Uterus (tissue), 4 donors: Measurements from ENCODE around the gene SIRT4. TPM values are rescaled to one million over a fixed set of nuclear protein-coding genes. Genes with fewer than 3 reads are reported as not detected.

Experiments used
- DNase-seq, 2 donors: peaks; one replicate each; pipeline ENCODE4 v3.0.0-alpha.2; 2019 to 2020
- H3K27ac ChIP-seq, 2 donors: fragments of 200-600 bp; sonication (generic); 1 replicate in 1 of 2; 2 replicates in 1 of 2; pipeline ENCODE4 v1.5.1; 2016 to 2018
- H3K27me3 ChIP-seq, 2 donors: fragments of 200-600 bp; sonication (generic); one replicate each; pipeline ENCODE4 v1.5.1; 2018 to 2019; ENCODE audit warnings: control low read depth in 1 of 2
- H3K36me3 ChIP-seq, 2 donors: fragments of 200-600 bp; sonication (generic); one replicate each; pipeline ENCODE4 v1.5.1; 2019; ENCODE audit warnings: control low read depth in 1 of 2
- H3K4me1 ChIP-seq, 2 donors: fragments of 200-600 bp; sonication (generic); one replicate each; pipeline ENCODE4 v1.5.1; 2018 to 2019; ENCODE audit warnings: control low read depth in 1 of 2
- H3K4me3 ChIP-seq, 2 donors: fragments of 200-600 bp; sonication (generic); 1 replicate in 1 of 2; 2 replicates in 1 of 2; pipeline ENCODE4 v1.5.1; 2018 to 2019; ENCODE audit warnings: mild to moderate bottlenecking in 1 of 2
- H3K9me3 ChIP-seq, 2 donors: fragments of 200-600 bp; sonication (generic); one replicate each; pipeline ENCODE4 v1.5.1; 2019; ENCODE audit warnings: control low read depth in 1 of 2
- POLR2A ChIP-seq, 2 donors: fragments of 450-650 bp; IDR thresholded peaks; one replicate each; pipeline ENCODE4 v1.6.1; 2016; ENCODE audit warnings: antibody characterized with exemption in 2 of 2, mild to moderate bottlenecking in 1 of 2, moderate library complexity in 1 of 2
- intact Hi-C: fragments of 100-400 bp; cut with DNase I; formaldehyde crosslinking; loops from one replicate; pipeline ENCODE4 v1.15.1; 2023; ENCODE audit warnings: low total_unique reads
- total RNA-seq, 4 donors: library from RNA; depleted of rRNA in 3 of 4; stranded (reverse); fragments of >200 nt in 3 of 4; gene quantifications; one replicate each; pipeline versions ENCODE4 v1.1.0 to v1.2.4, GENCODE V29; 2014 to 2023
- TF ChIP-seq, protein P1 (sequence below), 4 experiments: fragments of 200-600 bp in 2 of 4; fragments of 450-650 bp in 2 of 4; sonication (generic) in 2 of 4; IDR thresholded peaks; one replicate each; pipeline ENCODE4 v1.5.1; 2016 to 2019; ENCODE audit warnings: antibody characterized with exemption in 4 of 4, mild to moderate bottlenecking in 2 of 4, moderate library complexity in 1 of 4
- donor health status: DM: yes; HTN: yes; CAD: no.

SIRT4 gene
- total RNA-seq, 4 donors from 2014 or later = 1.2 to 4.1 (median 1.5) TPM; not detected in 1

DNA sequence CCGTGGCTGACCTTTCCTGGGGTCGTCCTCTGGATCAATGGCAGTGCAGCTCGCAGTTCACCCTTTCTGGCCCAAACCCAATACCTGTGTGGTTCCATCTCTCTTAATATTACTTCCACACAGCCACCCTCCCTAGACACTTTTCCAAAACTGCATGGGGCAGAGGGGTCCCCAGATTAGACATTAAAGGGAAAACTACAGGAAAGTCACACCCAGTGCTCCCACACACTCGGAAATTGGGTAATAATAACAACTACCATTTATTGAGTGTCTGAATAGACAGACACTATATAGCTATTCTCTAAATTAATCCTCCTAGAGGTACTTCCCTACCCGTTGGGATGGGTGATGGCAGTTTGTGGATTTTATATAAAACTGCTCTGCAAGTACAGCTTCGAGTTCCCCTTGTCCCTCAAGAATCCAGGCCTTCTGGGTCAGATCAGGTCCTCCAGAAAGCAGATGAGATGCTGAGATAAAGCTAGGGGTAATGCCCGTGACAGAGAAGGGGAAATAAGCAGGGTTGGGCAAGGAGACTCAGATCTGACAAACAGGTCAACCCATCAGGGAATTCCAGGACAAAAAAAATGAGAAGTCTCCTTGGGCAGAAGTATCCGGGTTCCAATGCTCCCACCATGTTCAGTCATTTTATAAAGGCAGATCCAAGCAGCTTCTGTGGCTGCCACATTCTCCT lies 35.8 kb upstream of the SIRT4 start:
- H3K4me3 ChIP-seq = no peak overlapping the region
- DNase-seq = no peak
- no peaks in the 10 kb centered on the region for H3K4me1 ChIP-seq
- no peaks in the 10 kb centered on the region for H3K27me3 ChIP-seq
- H3K9me3 ChIP-seq = no peaks in the 10 kb centered on the region
- peak overlapping the region; percentile 3 to 29 for H3K27ac ChIP-seq
- no peaks in the 10 kb centered on the region for H3K36me3 ChIP-seq
- intact Hi-C loops = no loop called here
- no peak for TF ChIP-seq POLR2A (IDR thresholded peaks at IDR 0.05)
- TF ChIP-seq, protein P1, sequence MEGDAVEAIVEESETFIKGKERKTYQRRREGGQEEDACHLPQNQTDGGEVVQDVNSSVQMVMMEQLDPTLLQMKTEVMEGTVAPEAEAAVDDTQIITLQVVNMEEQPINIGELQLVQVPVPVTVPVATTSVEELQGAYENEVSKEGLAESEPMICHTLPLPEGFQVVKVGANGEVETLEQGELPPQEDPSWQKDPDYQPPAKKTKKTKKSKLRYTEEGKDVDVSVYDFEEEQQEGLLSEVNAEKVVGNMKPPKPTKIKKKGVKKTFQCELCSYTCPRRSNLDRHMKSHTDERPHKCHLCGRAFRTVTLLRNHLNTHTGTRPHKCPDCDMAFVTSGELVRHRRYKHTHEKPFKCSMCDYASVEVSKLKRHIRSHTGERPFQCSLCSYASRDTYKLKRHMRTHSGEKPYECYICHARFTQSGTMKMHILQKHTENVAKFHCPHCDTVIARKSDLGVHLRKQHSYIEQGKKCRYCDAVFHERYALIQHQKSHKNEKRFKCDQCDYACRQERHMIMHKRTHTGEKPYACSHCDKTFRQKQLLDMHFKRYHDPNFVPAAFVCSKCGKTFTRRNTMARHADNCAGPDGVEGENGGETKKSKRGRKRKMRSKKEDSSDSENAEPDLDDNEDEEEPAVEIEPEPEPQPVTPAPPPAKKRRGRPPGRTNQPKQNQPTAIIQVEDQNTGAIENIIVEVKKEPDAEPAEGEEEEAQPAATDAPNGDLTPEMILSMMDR (IDR thresholded peaks at IDR 0.05) = no peak

DNA sequence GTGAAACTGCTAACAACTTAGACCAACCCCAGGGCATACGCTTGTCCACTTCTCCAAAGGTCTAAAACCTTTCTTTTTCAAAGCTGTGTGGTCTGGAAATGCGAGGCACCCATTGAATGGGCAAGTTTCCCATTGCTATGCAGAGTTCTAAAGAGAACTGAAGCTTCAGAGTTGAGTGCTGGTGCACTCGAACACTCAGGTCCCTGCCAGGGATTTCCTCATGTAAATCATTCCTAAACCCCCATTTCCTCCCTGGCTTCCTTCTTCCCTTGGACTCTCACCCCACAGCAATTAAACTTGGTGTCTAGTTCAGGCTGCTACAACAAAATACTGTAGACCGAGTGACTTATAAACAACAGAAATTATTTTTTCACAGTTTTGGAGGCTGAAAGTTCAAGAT lies 34.4 kb upstream of the SIRT4 start:
- Histone ChIP-seq H3K27ac (no peak overlapping the region), H3K9me3 (no peaks in the 10 kb centered on the region), H3K4me1 (no peaks in the 10 kb centered on the region), H3K27me3 (no peaks in the 10 kb centered on the region), H3K4me3 (no peak overlapping the region), H3K36me3 (no peaks in the 10 kb centered on the region)
- no peak for DNase-seq
- intact Hi-C loops = no loop called here
- TF ChIP-seq POLR2A (IDR thresholded peaks at IDR 0.05) = no peak
- TF ChIP-seq, protein P1 (IDR thresholded peaks at IDR 0.05) = no peak

DNA sequence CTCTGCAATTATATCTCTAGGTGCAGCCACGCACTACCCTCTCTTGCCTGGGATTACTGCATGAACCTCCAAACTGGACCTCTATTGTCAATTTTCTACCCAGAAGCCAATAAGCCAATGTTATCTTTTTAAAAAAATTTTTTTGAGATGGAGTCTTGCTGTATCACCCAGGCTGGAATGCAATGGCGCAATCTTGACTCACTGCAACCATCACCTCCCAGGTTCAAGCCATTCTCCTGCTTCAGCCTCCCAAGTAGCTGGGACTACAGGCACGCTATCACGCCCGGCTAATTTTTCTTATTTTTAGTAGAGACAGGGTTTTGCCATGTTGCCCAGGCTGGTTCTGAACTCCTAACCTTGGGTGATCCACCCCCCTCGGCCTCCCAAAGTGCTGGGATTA lies 25.4 kb upstream of the SIRT4 start:
- intact Hi-C loops = no loop called here
- no peaks in the 10 kb centered on the region for H3K36me3 ChIP-seq
- no peaks in the 10 kb centered on the region for H3K4me1 ChIP-seq
- no peak overlapping the region for H3K27ac ChIP-seq
- no peaks in the 10 kb centered on the region for H3K27me3 ChIP-seq
- no peak overlapping the region for H3K4me3 ChIP-seq
- TF ChIP-seq, protein P1 (IDR thresholded peaks at IDR 0.05) = no peak
- TF ChIP-seq POLR2A (IDR thresholded peaks at IDR 0.05) = no peak
- DNase-seq = no peak
- H3K9me3 ChIP-seq = no peaks in the 10 kb centered on the region

DNA sequence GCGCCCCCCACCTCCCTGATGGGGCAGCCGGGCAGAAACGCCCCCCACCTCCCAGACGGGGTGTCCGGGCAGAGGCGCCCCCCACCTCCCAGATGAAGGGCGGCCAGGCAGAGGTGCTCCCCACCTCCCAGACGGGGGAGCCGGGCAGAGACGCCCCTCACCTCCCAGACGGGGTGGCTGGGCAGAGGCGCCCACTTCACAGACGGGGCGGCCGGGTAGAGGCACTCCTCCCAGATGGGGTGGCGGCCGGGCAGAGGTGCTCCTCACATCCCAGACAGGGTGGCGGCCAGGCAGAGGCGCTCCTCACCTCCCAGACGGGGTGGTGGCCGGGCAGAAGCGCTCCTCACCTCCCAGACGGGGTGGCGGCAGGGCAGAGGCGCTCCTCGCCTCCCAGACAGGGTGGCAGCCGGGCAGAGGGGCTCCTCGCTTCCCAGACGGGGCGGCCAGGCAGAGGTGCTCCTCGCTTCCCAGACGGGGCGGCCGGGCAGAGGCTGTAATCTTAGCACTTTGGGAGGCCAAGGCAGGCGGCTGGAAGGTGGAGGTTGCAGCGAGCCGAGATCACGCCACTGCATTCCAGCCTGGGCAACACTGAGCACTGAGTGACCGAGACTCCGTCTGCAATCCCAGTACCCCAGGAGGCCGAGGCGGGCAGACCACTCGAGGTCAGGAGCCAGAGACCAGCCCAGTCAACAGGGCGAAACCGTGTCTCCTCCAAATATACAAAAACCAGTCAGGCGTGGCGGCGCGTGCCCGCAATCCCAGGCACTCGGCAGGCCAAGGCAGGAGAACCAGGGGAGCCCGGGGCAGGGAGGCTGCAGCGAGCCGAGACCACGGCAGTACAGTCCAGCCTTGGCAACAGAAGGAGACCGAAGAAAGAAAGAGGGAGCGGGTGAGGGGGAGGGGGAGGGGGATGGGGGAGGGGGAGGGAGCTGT lies 23.7 kb upstream of the SIRT4 start:
- Histone ChIP-seq H3K9me3 (no peaks in the 10 kb centered on the region), H3K4me1 (no peaks in the 10 kb centered on the region), H3K36me3 (no peaks in the 10 kb centered on the region), H3K27me3 (no peaks in the 10 kb centered on the region), H3K27ac (no peak overlapping the region), H3K4me3 (no peak overlapping the region)
- intact Hi-C loops = no loop called here
- TF ChIP-seq, protein P1 (IDR thresholded peaks at IDR 0.05) = no peak
- no peak for TF ChIP-seq POLR2A (IDR thresholded peaks at IDR 0.05)
- no peak for DNase-seq

DNA sequence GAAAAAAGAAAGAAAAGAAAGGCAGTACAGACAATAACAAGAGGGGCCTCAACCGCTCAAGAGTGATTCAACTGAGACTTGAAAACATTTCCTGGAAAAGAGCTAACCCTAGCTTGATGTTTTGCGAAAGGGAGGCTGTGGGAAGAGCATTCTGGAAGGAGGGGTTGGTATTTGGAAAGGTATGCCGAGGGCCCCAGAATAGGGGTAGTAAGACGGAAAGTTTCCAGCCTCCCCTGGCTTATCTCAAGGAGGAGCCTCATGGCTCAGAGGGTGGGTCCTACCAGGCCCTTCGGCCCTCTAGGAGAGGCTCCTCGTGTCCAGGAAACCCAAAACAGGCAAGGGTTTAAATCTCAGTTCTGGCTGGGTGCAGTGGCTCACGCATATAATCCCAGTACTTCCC lies 18.8 kb upstream of the SIRT4 start:
- intact Hi-C loops = no loop called here
- no peaks in the 10 kb centered on the region for H3K9me3 ChIP-seq
- DNase-seq = no peak
- no peaks in the 10 kb centered on the region for H3K27me3 ChIP-seq
- H3K4me1 ChIP-seq = no peaks in the 10 kb centered on the region
- no peak overlapping the region for H3K4me3 ChIP-seq
- H3K27ac ChIP-seq = no peak overlapping the region
- no peaks in the 10 kb centered on the region for H3K36me3 ChIP-seq
- TF ChIP-seq, protein P1 (IDR thresholded peaks at IDR 0.05) = no peak
- TF ChIP-seq POLR2A (IDR thresholded peaks at IDR 0.05) = no peak
